ENCODE results near the gene SEMA3C. TPM values are rescaled to one million over a fixed set of nuclear protein-coding genes. Genes with fewer than 3 reads are reported as not detected.

The SEMA3C gene
- total RNA-seq, 2 donors from 2014 or later, result 64.6 to 66.7 TPM

DNA sequence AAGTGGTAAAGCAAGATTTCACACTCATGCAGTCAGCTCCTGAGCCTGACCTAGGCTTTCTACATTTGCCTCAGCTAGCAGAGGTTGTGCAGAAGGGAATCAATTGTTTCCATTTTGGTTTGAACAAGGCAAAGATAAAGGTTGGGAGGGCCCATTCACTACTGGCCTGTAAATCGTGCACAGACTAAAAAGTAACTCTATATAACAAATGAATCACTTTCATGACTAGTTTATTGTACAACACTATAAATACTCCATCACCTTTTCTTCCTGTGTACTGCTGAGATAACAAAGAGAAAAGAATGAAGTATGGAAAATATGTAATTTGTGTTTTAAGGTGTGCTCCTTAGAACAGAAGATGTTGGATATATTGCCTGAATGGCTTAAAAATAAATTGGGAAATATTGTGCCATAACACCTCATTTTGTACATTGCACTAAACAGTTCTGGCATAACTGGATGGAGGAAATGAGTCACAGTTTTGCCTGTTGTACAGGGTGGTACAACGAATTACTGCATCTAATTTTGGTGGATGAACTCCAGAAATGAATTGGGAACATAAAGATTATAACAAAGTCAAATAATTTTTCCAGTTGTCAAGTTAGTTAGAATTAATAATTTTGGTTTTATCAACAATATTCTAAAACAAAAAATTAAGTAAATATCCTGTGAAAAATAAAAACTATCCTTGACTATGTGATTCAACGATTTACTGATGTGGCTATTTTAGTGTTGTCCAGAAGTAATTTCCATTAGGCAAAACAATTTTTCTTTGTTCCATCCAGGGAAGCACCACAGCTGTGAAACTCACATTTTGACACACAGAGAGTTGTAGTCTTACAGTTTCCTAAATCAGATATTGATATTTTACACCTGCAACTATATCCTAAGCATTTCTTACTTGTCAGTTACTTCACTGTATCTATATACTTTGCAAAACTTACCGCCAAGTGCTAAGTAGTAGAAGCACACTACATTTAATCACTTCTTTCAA is 18.0 kb downstream of the SEMA3C start:
- DNase-seq (no peak), ATAC-seq (peak; percentile 72)
- intact Hi-C loops (cut with DNase I, micrococcal nuclease), result no loop called here

DNA sequence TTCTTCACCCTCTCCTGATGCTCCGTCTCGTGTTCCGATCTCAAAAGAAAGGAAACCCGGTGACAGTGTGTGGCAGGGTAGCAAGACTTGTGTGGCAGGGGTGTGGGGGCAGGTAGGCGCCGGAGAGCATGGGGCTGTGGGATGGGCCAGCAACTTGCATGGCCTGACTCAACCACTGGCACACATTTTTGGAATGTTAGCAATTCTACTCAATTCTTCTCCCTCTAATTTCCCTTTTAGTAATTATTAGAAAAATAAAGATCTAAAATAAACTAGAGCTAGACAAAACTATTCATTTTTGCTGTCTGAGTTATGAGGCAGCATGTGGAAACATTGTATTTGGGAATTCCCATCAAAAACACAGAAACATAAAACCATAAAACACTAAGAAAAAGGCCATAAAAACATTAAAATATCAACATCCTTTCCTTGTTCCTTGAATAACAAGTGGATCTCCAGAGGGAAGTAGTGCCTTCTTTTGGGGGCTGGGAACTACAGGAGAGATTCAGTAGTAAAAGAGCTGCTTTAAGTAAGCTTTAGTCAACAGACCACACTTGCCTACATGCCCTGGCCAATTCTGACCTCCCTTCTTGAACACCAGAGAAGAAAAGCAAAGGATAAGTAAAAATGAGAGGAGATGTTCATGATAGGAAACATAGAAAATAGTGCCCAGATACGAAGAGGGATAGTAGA is 21.8 kb downstream of the SEMA3C start:
- intact Hi-C loops (cut with DNase I, micrococcal nuclease), result no loop called here
- peak; percentile 79 for ATAC-seq
- peak; percentile 36 to 38 for DNase-seq

GRCh38 chr7:80895056-80895455 is 23.8 kb downstream of the SEMA3C start:
- no peak for DNase-seq
- intact Hi-C loops (cut with DNase I, micrococcal nuclease), result no loop called here
- ATAC-seq, result no peak

GRCh38 chr7:80891259-80891544 is 27.6 kb downstream of the SEMA3C start:
- DNase-seq, result no peak
- no peak for ATAC-seq
- intact Hi-C loops (cut with DNase I, micrococcal nuclease), result no loop called here

- DNase-seq (no peak), ATAC-seq (no peak)
- intact Hi-C loops (cut with DNase I, micrococcal nuclease), result no loop called here
These were observed 28.2 kb downstream of the SEMA3C start for GRCh38 chr7:80890426-80891258.

DNA sequence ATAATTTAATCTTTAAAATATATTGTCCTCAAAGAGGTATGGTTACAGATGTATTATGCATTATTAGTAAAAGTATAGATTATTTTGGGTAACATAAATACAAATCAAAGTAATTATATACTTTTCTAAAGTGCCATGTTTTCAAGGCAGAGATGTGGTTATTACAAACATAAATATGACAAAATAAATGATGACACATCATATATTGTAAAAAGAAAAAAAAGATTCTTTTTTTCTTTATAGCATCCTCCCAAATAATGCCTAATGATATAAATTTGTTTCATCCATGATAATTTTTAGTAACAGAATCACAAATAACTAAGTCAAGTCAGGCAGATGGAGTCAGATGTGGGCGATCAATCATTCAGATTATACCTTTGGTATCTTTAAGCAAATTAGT is 29.3 kb downstream of the SEMA3C start:
- intact Hi-C loops (cut with DNase I, micrococcal nuclease), result no loop called here
- ATAC-seq, result no peak

GRCh38 chr7:80885757-80886156 is 33.1 kb downstream of the SEMA3C start:
- no peak for ATAC-seq
- no peak for DNase-seq
- intact Hi-C loops (cut with DNase I, micrococcal nuclease), result no loop called here

More for the DNA sequence above, 29.3 kb downstream of the SEMA3C start:
- DNase-seq, result no peak

DNA sequence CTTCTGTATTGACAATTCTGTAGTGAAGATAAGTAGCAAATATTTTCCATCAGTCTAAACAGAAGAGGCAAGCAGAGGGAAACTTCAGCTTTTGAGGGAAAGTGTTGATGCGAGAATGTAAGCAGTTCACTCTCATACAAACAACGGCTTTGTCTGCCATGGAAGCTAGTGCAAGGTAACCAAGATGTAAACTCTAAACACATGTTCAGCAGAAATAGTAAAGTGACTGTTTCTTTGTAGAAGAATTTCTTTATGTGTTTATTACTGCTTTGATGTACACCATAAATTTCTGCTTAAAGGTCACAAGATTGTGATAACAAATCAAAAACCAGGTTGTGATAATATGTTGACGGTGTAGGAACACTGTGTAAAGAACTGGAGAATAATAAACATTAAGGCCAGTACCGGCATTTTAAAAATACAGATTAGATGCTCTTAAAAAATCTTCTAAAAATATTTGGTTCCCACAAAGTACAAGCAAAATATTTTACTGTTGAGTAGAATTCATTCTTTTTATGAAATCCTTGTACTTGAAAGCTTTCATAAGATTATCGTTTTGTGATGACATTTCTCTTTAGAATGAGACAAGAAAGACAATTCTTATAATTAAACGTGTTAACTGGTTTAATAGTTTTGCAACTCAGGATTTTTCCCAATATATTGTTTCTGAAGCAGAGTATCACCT is 34.2 kb downstream of the SEMA3C start:
- intact Hi-C loops (cut with DNase I, micrococcal nuclease), result no loop called here
- no peak for DNase-seq
- ATAC-seq, result peak; percentile 80

GRCh38 chr7:80883154-80884025 is 35.5 kb downstream of the SEMA3C start:
- ATAC-seq (peak; percentile 43), DNase-seq (no peak)
- intact Hi-C loops (cut with DNase I, micrococcal nuclease), result no loop called here

- intact Hi-C loops (cut with DNase I, micrococcal nuclease), result no loop called here
- DNase-seq (no peak), ATAC-seq (no peak)
These were observed 36.5 kb downstream of the SEMA3C start for GRCh38 chr7:80882213-80882801.

DNA sequence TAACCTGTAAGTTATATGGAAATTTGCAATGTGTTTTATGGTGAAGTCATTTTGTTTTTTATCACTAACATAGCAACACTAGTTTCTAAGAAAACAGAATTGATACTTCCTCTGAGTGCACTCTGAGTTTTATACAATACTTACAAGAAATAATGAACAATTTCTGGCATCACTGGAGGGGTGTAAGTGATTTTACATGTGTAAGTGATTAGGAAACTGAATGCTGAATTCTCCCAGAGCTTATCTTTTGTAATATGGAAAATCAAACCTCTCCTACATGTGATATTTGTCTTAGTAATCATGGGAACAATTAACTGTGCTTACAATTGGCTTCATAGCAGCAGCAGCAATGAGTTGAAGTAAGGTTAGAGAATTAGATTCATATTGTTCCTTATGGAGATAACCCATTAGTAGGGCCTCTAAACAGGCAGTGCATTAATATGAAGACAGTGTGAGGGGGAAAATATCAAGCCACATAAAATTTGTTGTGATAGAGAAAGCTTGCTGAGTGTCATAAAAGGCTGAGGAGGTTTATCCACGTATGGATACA is 37.4 kb downstream of the SEMA3C start:
- intact Hi-C loops (cut with DNase I, micrococcal nuclease), result no loop called here
- DNase-seq (no peak), ATAC-seq (no peak)

- DNase-seq, result no peak
- ATAC-seq, result no peak
- intact Hi-C loops (cut with DNase I, micrococcal nuclease), result no loop called here
These were observed 39.0 kb downstream of the SEMA3C start for GRCh38 chr7:80879849-80880248.

GRCh38 chr7:80876894-80877414 is 41.9 kb downstream of the SEMA3C start:
- intact Hi-C loops (cut with DNase I, micrococcal nuclease), result no loop called here
- peak; percentile 51 to 62 for DNase-seq
- peak; percentile 96 for ATAC-seq

DNA sequence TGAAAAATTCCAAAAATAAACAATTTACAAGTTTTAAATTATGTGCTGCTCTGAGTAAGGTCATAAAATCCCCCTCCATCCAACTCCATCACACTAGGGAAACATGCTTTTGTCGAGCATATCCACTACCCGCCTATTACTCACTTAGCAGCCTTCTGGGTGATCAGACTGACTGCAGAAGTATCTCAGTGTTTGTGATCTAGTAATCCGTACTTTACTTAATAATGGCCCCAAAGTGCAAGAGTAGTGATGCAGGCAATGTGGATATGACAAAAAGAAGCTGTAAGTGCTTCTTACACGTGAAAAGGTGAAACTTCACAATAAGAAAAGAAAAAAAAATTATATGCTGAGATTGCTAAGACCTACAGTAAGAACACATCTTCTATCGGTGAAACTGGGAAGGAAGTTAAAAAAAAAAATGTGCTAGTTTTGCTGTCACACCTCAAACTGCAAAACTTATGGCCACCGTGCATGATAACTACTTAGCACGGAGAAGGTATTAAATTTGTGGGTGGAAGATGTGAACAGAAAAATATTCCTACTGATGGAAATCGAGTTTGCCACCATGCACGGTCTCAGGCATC is 43.2 kb downstream of the SEMA3C start:
- no peak for ATAC-seq
- intact Hi-C loops (cut with DNase I, micrococcal nuclease), result no loop called here
- no peak for DNase-seq

GRCh38 chr7:80873140-80873539 is 45.7 kb downstream of the SEMA3C start:
- ATAC-seq, result no peak
- DNase-seq, result no peak
- intact Hi-C loops (cut with DNase I, micrococcal nuclease), result no loop called here

DNA sequence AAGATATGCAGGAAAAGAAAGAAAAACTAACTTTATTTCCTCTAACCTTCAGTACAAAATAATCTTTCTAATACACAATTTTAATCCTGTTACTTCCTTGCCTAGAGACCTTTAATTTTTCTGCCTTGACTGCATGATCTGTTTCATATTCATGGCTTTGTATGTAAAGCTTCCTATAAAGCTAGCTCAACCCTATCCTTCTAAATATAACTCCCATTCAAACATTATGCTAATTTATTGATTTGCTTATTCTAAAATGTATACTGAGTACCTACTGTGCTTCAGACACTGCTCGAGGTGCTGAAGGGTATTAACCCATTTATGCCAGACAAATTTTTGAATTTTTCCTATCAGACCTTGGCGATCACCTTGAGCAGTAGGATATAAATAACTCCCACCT is 47.6 kb downstream of the SEMA3C start:
- ATAC-seq (no peak), DNase-seq (no peak)
- intact Hi-C loops (cut with DNase I, micrococcal nuclease), result no loop called here

DNA sequence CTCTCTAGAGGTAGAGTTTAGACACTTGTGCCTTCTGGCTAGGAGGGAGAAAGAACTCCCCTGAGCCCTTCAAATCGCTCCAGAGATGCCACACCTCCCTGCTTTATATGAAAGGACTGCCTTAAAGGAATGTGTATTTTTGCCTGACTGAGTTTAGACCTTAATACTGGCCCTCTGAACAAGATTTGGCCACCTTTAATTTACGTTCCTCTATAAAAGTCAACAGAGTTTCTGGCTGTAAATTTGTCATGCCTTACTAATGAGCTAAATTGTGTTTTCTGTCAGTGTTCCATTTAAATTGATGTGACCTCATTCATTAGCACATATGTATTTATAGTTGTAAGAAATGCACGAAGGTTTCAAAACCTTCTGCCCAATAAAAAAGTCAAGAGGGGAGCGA is 48.0 kb downstream of the SEMA3C start:
- no peak for DNase-seq
- ATAC-seq, result peak; percentile 21
- intact Hi-C loops (cut with DNase I, micrococcal nuclease), result no loop called here

All from left colon (tissue), 2 donors.